ENCODE measurements around the gene PLA2G2E.
"Not testable (repeated sequence)": the region's sequence is repeated elsewhere in the genome, so short reads cannot be mapped to it uniquely, and the experiment has no call there.

PLA2G2E gene

GRCh38 chr1:19880841-19881240 lies 42.6 kb downstream of the PLA2G2E start:
- not testable (repeated sequence) for FAIRE-seq

GRCh38 chr1:19879661-19880060 lies 43.8 kb downstream of the PLA2G2E start:
- no peak for FAIRE-seq

- FAIRE-seq: no peak
Measured at GRCh38 chr1:19879227-19879626, 44.2 kb downstream of the PLA2G2E start.

DNA sequence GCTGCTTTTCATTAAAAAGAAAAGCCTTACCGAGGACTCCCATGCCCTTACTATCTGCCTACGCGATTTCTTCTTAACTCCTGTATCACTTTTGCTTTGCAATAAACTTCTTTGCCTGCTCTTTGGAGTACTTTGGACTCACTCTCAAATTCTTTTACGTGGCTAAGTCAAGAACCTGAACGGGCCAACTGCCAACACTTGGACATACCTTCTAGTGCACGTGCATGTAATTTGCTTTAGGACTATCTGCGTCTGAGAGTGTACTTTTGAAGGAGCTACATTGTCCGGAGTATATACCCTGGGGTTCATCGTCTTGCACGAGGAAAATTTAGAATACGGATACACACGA lies 44.8 kb downstream of the PLA2G2E start:
- no peak for FAIRE-seq

DNA sequence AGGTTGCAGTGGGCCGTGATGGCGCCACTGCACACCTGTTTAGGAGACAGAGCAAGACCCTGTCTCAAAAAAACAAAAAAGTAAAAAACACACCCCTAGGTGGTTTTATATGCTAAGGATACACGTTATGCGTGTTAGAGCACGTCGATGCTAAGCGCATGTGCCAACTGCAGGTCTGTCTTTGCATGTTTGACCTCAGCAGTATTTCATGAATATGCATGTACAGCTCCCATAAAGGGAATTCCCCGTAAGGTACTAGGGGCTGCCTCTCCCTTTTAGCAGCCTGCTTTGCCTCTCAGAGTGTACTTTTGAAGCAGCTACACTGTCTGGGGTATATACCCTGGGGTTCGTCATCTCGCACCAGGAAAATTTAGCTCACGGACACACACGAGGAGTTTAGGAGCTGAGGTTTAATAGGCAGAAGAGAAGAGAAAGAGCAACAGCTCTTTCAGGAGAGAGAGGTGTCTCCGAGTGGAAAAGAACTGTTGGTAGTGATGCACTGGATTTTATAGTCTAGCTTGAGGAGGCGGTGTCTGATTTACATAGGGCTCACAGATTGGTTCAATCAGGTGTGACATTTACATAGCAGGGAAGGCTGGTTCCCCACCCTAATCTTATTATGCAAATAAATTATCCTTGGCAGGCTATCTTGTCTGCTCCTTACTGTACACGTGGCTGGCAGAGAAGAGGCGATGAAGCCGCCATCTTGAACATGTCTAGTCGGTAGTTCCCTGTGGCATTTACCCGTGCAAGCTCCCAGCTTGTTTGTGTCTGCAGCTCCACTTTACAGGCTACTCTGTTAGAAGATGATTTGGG lies 45.4 kb downstream of the PLA2G2E start:
- FAIRE-seq: no peak

GRCh38 chr1:19877181-19877750 lies 46.2 kb downstream of the PLA2G2E start:
- no peak for FAIRE-seq

GRCh38 chr1:19872190-19872589 lies 51.2 kb downstream of the PLA2G2E start:
- FAIRE-seq: no peak
